B cell (primary cell): ENCODE measurements around the gene ESYT1. TPM values are rescaled to one million over a fixed set of nuclear protein-coding genes. Genes with fewer than 3 reads are reported as not detected.

Source experiments
- ATAC-seq: fragments of 200-7000 bp; cut with Tn5 transposase; one replicate; pipeline ENCODE4 v1.10.0; 2021; ENCODE audit warnings: low read depth, mild to moderate bottlenecking, moderate number of reproducible peaks, moderate library complexity
- CTCF ChIA-PET: fragments of 350-600 bp; sonication (Branson Sonifier 250); formaldehyde crosslinking; loops from one replicate; lab custom pipeline; 2021; ENCODE audit warnings: antibody characterized with exemption, inconsistent platforms; lab: Charles Lee
- POLR2A ChIA-PET: fragments of 350-600 bp; sonication (Branson Sonifier 250); formaldehyde crosslinking; loops from one replicate; lab custom pipeline; 2021; ENCODE audit warnings: antibody characterized with exemption; lab: Charles Lee
- DNase-seq: peaks from one replicate; pipeline ENCODE4 v3.0.0; 2013
- H2AFZ ChIP-seq: 2 replicates; pipeline ENCODE4 v1.6.1; 2012; ENCODE audit warnings: mild to moderate bottlenecking, low read depth, low read length; ENCODE audit not compliant: insufficient read depth, poor library complexity, severe bottlenecking
- H3K27ac ChIP-seq, 2 donors: 1 replicate in 1 of 2; 2 replicates in 1 of 2; pipeline ENCODE4 v1.5.1; 2012 to 2013; ENCODE audit warnings: low read length in 2 of 2, mild to moderate bottlenecking in 2 of 2, moderate library complexity in 1 of 2
- H3K27me3 ChIP-seq, 4 experiments: fragments of 200-600 bp in 1 of 4; sonication (generic) in 1 of 4; replicated peaks in 1 of 4; 1 replicate in 2 of 4; 2 replicates in 2 of 4; pipeline versions ENCODE4 v1.6.1 to v1.7.0; 2013 to 2016; ENCODE audit warnings: low read length in 3 of 4, mild to moderate bottlenecking in 2 of 4, mixed read lengths in 1 of 4, moderate library complexity in 1 of 4; ENCODE audit not compliant: insufficient read depth in 4 of 4, control insufficient read depth in 3 of 4; ENCODE audit errors: control extremely low read depth in 1 of 4
- H3K36me3 ChIP-seq, 2 experiments: replicated peaks in 1 of 2; 1 replicate in 1 of 2; 2 replicates in 1 of 2; pipeline versions ENCODE4 v1.6.1 to v1.7.1; 2013; ENCODE audit warnings: low read length in 1 of 2; ENCODE audit not compliant: insufficient read depth in 2 of 2, control insufficient read depth in 1 of 2; ENCODE audit errors: control extremely low read depth in 1 of 2, extremely low read depth in 1 of 2
- H3K4me1 ChIP-seq, 2 donors: fragments of 200-600 bp in 1 of 2; sonication (generic) in 1 of 2; 1 replicate in 1 of 2; 2 replicates in 1 of 2; pipeline versions ENCODE4 v1.5.1 to v1.6.1; 2013 to 2017; ENCODE audit warnings: low read length in 2 of 2; ENCODE audit not compliant: control insufficient read depth in 2 of 2, insufficient read depth in 2 of 2
- H3K4me2 ChIP-seq: replicated peaks from 2 replicates; pipeline ENCODE3; 2012; ENCODE audit warnings: mild to moderate bottlenecking, low read depth, low read length; ENCODE audit not compliant: poor library complexity, severe bottlenecking
- H3K4me3 ChIP-seq, 5 experiments: fragments of 200-600 bp in 1 of 5; sonication (generic) in 1 of 5; 1 replicate in 3 of 5; 2 replicates in 2 of 5; pipeline versions ENCODE4 v1.5.1 to v1.7.0; 2011 to 2016; ENCODE audit warnings: low read length in 4 of 5, mild to moderate bottlenecking in 4 of 5, low read depth in 2 of 5, control low read depth in 1 of 5, moderate library complexity in 1 of 5; ENCODE audit not compliant: insufficient read depth in 1 of 5; ENCODE audit errors: control extremely low read depth in 1 of 5, extremely low read depth in 1 of 5
- H3K79me2 ChIP-seq: fragments of 200-600 bp; sonication (generic); one replicate; pipeline ENCODE4 v1.6.0; 2016; ENCODE audit warnings: low read length; ENCODE audit not compliant: control insufficient read depth, insufficient read depth
- H3K9ac ChIP-seq: fragments of 200-600 bp; sonication (generic); 2 replicates; pipeline ENCODE4 v1.6.1; 2017; ENCODE audit warnings: mild to moderate bottlenecking, low read length, moderate library complexity
- H3K9me3 ChIP-seq, 3 donors: one replicate each; pipeline versions ENCODE4 v1.6.1 to v1.7.1; 2013; ENCODE audit warnings: low read length in 2 of 3; ENCODE audit not compliant: control insufficient read depth in 2 of 3, insufficient read depth in 1 of 3; ENCODE audit errors: control extremely low read depth in 1 of 3
- H4K20me1 ChIP-seq: 2 replicates; pipeline ENCODE4 v1.6.0; 2012; ENCODE audit warnings: mild to moderate bottlenecking, low read length; ENCODE audit not compliant: insufficient read depth, control insufficient read depth, poor library complexity, severe bottlenecking
- H3K27ac Mint-ChIP-seq: one replicate; pipeline ENCODE4 v1.8.0; 2021; ENCODE audit warnings: mixed read lengths
- H3K27me3 Mint-ChIP-seq: one replicate; pipeline ENCODE4 v1.8.0; 2021; ENCODE audit warnings: mixed read lengths
- H3K4me1 Mint-ChIP-seq: one replicate; pipeline ENCODE4 v1.8.0; 2021; ENCODE audit warnings: mixed read lengths
- H3K4me3 Mint-ChIP-seq: one replicate; pipeline ENCODE4 v1.8.0; 2021; ENCODE audit warnings: mixed read lengths
- H3K9me3 Mint-ChIP-seq: one replicate; pipeline ENCODE4 v1.8.0; 2022; ENCODE audit warnings: mixed read lengths; ENCODE audit not compliant: insufficient read depth
- EZH2 ChIP-seq: IDR thresholded peaks from 2 replicates; pipeline ENCODE4 v1.6.1; 2012; ENCODE audit warnings: borderline replicate concordance, low read depth, mild to moderate bottlenecking, moderate library complexity, low read length; ENCODE audit not compliant: insufficient read depth, poor library complexity, severe bottlenecking
- WGBS: methylation state at CpG from one replicate; pipeline ENCODE4 v1.1.5; 2013; ENCODE audit warnings: missing lambda C conversion rate; ENCODE audit not compliant: insufficient coverage; 5-methylcytosine and 5-hydroxymethylcytosine counted together
- intact Hi-C: fragments of 100-400 bp; cut with micrococcal nuclease; formaldehyde crosslinking; loops from one replicate; pipeline ENCODE4 v1.10.0; 2022
- polyA plus RNA-seq: library from polyadenylated mRNA; depleted of rRNA; stranded (reverse); fragments of >200 nt; gene quantifications from 2 replicates; pipeline ENCODE4 v1.2.3, GENCODE V29; 2012
- total RNA-seq, 2 donors: library from RNA; stranded (reverse); fragments of 120-200 nt in 1 of 2; gene quantifications; 1 replicate in 1 of 2; 2 replicates in 1 of 2; pipeline versions ENCODE4 v1.2.3 to v1.2.4, GENCODE V29; 2013 to 2022
- TF ChIP-seq, protein P1 (sequence below): fragments of 200-600 bp; IDR thresholded peaks from one replicate; pipeline ENCODE4 v1.8.0; 2022; ENCODE audit warnings: antibody characterized with exemption, mild to moderate bottlenecking

The ESYT1 gene
- total and polyA plus RNA-seq, 2 donors (not counting 1 experiment from before 2014, with no cell fraction given): 154 to 162 TPM

DNA sequence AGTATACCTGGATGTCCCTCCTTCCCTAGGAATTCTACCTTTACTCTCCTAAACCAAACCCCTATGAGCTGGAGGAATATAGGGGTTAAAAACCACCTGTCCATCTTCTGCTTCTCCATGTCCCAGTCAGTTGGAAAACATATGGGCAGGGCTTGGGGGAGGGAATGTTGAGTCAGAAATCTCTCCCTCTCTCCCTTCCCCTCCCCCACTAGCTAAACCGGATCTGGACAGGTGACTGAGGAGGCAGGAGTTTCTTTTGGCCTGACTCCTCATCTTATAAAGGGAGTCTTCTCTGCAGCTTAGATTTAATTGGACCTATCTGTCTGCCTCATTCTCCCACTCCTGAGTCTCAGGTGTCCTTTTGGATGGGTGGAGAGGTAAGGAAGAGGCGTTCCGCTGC, 42.0 kb upstream of the ESYT1 start:
- Histone ChIP-seq H3K79me2 (no peaks in the 10 kb centered on the region), H3K4me2 (no peak overlapping the region), H3K4me3 (no peak overlapping the region), H3K9me3 (peaks cover 0 to 4% (median 0%) of the 10 kb centered on the region in 3 donors), H3K27me3 (peaks cover 0 to 21% (median 6%) of the 10 kb centered on the region in 4 experiments), H3K9ac (no peak overlapping the region), H4K20me1 (no peaks in the 10 kb centered on the region), H2AFZ (no peak overlapping the region), H3K4me1 (peaks cover 0 to 2% of the 10 kb centered on the region in 2 donors), H3K27ac (no peak overlapping the region), H3K36me3 (no peaks in the 10 kb centered on the region)
- peaks cover under 1% of the 10 kb centered on the region for H3K4me1 Mint-ChIP-seq
- intact Hi-C loops: no loop called here
- DNase-seq (no peak), ATAC-seq (no peak)
- H3K4me3 Mint-ChIP-seq: no peak overlapping the region
- TF ChIP-seq EZH2: no peak
- TF ChIP-seq, protein P1, sequence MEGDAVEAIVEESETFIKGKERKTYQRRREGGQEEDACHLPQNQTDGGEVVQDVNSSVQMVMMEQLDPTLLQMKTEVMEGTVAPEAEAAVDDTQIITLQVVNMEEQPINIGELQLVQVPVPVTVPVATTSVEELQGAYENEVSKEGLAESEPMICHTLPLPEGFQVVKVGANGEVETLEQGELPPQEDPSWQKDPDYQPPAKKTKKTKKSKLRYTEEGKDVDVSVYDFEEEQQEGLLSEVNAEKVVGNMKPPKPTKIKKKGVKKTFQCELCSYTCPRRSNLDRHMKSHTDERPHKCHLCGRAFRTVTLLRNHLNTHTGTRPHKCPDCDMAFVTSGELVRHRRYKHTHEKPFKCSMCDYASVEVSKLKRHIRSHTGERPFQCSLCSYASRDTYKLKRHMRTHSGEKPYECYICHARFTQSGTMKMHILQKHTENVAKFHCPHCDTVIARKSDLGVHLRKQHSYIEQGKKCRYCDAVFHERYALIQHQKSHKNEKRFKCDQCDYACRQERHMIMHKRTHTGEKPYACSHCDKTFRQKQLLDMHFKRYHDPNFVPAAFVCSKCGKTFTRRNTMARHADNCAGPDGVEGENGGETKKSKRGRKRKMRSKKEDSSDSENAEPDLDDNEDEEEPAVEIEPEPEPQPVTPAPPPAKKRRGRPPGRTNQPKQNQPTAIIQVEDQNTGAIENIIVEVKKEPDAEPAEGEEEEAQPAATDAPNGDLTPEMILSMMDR: no peak
- H3K9me3 Mint-ChIP-seq: no peaks in the 10 kb centered on the region
- POLR2A ChIA-PET: interaction anchor here (0.6 to 1.1 kb wide), 5 partner anchors 8 to 1759 kb away, joined by 4 to 12 read pairs (median 6); no protein-coding TSS in a partner anchor
- WGBS: no CpG with 5 or more reads among the region's 3 CpGs
- CTCF ChIA-PET: no interaction called here
- H3K27ac Mint-ChIP-seq: no peak overlapping the region
- H3K27me3 Mint-ChIP-seq: peaks cover 22% of the 10 kb centered on the region

DNA sequence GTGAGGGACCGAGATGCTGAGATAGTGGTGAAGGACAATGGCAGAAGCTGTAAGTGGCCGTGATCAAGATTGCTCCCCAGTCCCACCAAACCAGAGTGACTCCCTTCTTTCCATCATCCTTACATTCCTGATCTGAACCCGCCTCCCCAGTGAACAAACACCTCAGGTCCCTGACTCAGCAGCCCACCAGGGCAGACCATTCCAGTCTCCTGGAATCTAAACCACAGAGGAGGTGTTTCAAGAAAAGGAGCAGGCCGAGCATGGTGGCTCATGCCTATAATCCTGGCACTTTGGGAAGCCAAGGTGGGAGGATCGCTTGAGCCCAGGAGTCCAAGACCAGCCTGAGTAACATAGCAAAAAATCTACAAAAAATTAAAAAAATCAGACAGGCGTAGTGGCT, 41.5 kb upstream of the ESYT1 start:
- POLR2A ChIA-PET: interaction anchor here (0.7 to 1.1 kb wide), 4 partner anchors 9 to 141 kb away, joined by 5 to 12 read pairs (median 6); no protein-coding TSS in a partner anchor
- Mint-ChIP-seq H3K27me3 (peaks cover 21% of the 10 kb centered on the region), H3K4me3 (no peak overlapping the region), H3K4me1 (no peaks in the 10 kb centered on the region), H3K27ac (no peak overlapping the region), H3K9me3 (no peaks in the 10 kb centered on the region)
- no peaks in the 10 kb centered on the region for H4K20me1 ChIP-seq
- WGBS: 93% methylated on average over 2 of the region's 6 CpGs
- H3K9ac ChIP-seq: no peak overlapping the region
- no peaks in the 10 kb centered on the region for H3K4me1 ChIP-seq
- TF ChIP-seq, protein P1: no peak
- TF ChIP-seq EZH2: no peak
- CTCF ChIA-PET: no interaction called here
- H3K36me3 ChIP-seq: no peaks in the 10 kb centered on the region
- peaks cover 0 to 19% (median 4%) of the 10 kb centered on the region in 4 experiments for H3K27me3 ChIP-seq
- H3K9me3 ChIP-seq: no peaks in the 10 kb centered on the region
- H3K4me3 ChIP-seq: no peak overlapping the region
- no peak overlapping the region for H3K4me2 ChIP-seq
- DNase-seq (no peak), ATAC-seq (no peak)
- no peak overlapping the region for H2AFZ ChIP-seq
- H3K27ac ChIP-seq: no peak overlapping the region
- intact Hi-C loops: no loop called here
- no peaks in the 10 kb centered on the region for H3K79me2 ChIP-seq
